ENCODE data around the gene ZNF648.

Gene ZNF648

GRCh38 chr1:182087304-182087703 lies 25.8 kb upstream of the ZNF648 start:
- H3K36me3 ChIP-seq (ENCODE audit: control insufficient read depth in 4 of 4, insufficient read depth in 4 of 4, low read length in 3 of 4), result no peaks in the 10 kb centered on the region
- H3K4me1 ChIP-seq (ENCODE audit: control extremely low read depth in 1 of 4, control insufficient read depth in 4 of 4, insufficient read depth in 4 of 4, low read length in 3 of 4), result peaks cover 0 to 19% (median 16%) of the 10 kb centered on the region in 4 experiments
- CTCF ChIA-PET, result interaction anchor here (1.0 to 3.8 kb wide), 5 partner anchors 56 to 704 kb away, joined by 3 to 29 read pairs (median 4); no protein-coding TSS in a partner anchor
- POLR2A ChIA-PET, result no interaction called here
- WGBS (ENCODE audit: insufficient coverage), result 15% methylated on average over 2 of the region's 2 CpGs
- H3K4me3 ChIP-seq (ENCODE audit: control insufficient read depth in 1 of 7, extremely low read depth in 1 of 7, insufficient read depth in 4 of 7, low read depth in 2 of 7, low read length in 6 of 7), result no peak overlapping the region
- no peaks in the 10 kb centered on the region for H3K27me3 ChIP-seq (replicated peaks in 2 of 5; ENCODE audit: control insufficient read depth in 4 of 5, insufficient read depth in 5 of 5, low read length in 4 of 5)
- no peaks in the 10 kb centered on the region for H3K9me3 ChIP-seq (ENCODE audit: control extremely low read depth in 1 of 5, control insufficient read depth in 4 of 5, insufficient read depth in 2 of 5, low read depth in 1 of 5, low read length in 4 of 5)
- DNase-seq, result peak in 2 of 3 donors; percentile 9 to 14
- no peak overlapping the region for H3K27ac ChIP-seq (ENCODE audit: insufficient read depth in 1 of 2, low read depth in 1 of 2, low read length in 2 of 2, poor library complexity in 1 of 2, severe bottlenecking in 2 of 2)

GRCh38 chr1:182086620-182087019 lies 25.1 kb upstream of the ZNF648 start:
- Histone ChIP-seq H3K9me3 (ENCODE audit: control extremely low read depth in 1 of 5, control insufficient read depth in 4 of 5, insufficient read depth in 2 of 5, low read depth in 1 of 5, low read length in 4 of 5) (no peaks in the 10 kb centered on the region), H3K4me3 (ENCODE audit: control insufficient read depth in 1 of 7, extremely low read depth in 1 of 7, insufficient read depth in 4 of 7, low read depth in 2 of 7, low read length in 6 of 7) (no peak overlapping the region), H3K4me1 (ENCODE audit: control extremely low read depth in 1 of 4, control insufficient read depth in 4 of 4, insufficient read depth in 4 of 4, low read length in 3 of 4) (peaks cover 0 to 19% (median 16%) of the 10 kb centered on the region in 4 experiments), H3K27me3 (replicated peaks in 2 of 5; ENCODE audit: control insufficient read depth in 4 of 5, insufficient read depth in 5 of 5, low read length in 4 of 5) (no peaks in the 10 kb centered on the region), H3K27ac (ENCODE audit: insufficient read depth in 1 of 2, low read depth in 1 of 2, low read length in 2 of 2, poor library complexity in 1 of 2, severe bottlenecking in 2 of 2) (no peak overlapping the region), H3K36me3 (ENCODE audit: control insufficient read depth in 4 of 4, insufficient read depth in 4 of 4, low read length in 3 of 4) (no peaks in the 10 kb centered on the region)
- no peak for DNase-seq
- CTCF ChIA-PET, result interaction anchor here (0.7 to 3.8 kb wide), 11 partner anchors 54 to 704 kb away, joined by 3 to 51 read pairs (median 4); partner anchors contain the start of gene TEDDM1
- WGBS (ENCODE audit: insufficient coverage), result 96% methylated on average over 6 of the region's 7 CpGs
- POLR2A ChIA-PET, result no interaction called here

- Histone ChIP-seq H3K27me3 (replicated peaks in 2 of 5; ENCODE audit: control insufficient read depth in 4 of 5, insufficient read depth in 5 of 5, low read length in 4 of 5) (no peaks in the 10 kb centered on the region), H3K9me3 (ENCODE audit: control extremely low read depth in 1 of 5, control insufficient read depth in 4 of 5, insufficient read depth in 2 of 5, low read depth in 1 of 5, low read length in 4 of 5) (no peaks in the 10 kb centered on the region), H3K36me3 (ENCODE audit: control insufficient read depth in 4 of 4, insufficient read depth in 4 of 4, low read length in 3 of 4) (no peaks in the 10 kb centered on the region), H3K27ac (ENCODE audit: insufficient read depth in 1 of 2, low read depth in 1 of 2, low read length in 2 of 2, poor library complexity in 1 of 2, severe bottlenecking in 2 of 2) (no peak overlapping the region), H3K4me3 (ENCODE audit: control insufficient read depth in 1 of 7, extremely low read depth in 1 of 7, insufficient read depth in 4 of 7, low read depth in 2 of 7, low read length in 6 of 7) (no peak overlapping the region), H3K4me1 (ENCODE audit: control extremely low read depth in 1 of 4, control insufficient read depth in 4 of 4, insufficient read depth in 4 of 4, low read length in 3 of 4) (peaks cover 0 to 19% (median 16%) of the 10 kb centered on the region in 4 experiments)
- ChIA-PET POLR2A (no interaction called here), CTCF (interaction anchor here (0.6 to 3.8 kb wide), 14 partner anchors 9 to 608 kb away, joined by 3 to 51 read pairs (median 4); partner anchors contain the start of gene TEDDM1)
- DNase-seq, result no peak
- 91% methylated on average over 7 of the region's 8 CpGs for WGBS (ENCODE audit: insufficient coverage)
Measured at GRCh38 chr1:182086136-182086535, 24.6 kb upstream of the ZNF648 start.

GRCh38 chr1:182085726-182086125 lies 24.2 kb upstream of the ZNF648 start:
- no peak overlapping the region for H3K4me3 ChIP-seq (ENCODE audit: control insufficient read depth in 1 of 7, extremely low read depth in 1 of 7, insufficient read depth in 4 of 7, low read depth in 2 of 7, low read length in 6 of 7)
- H3K27ac ChIP-seq (ENCODE audit: insufficient read depth in 1 of 2, low read depth in 1 of 2, low read length in 2 of 2, poor library complexity in 1 of 2, severe bottlenecking in 2 of 2), result no peak overlapping the region
- H3K9me3 ChIP-seq (ENCODE audit: control extremely low read depth in 1 of 5, control insufficient read depth in 4 of 5, insufficient read depth in 2 of 5, low read depth in 1 of 5, low read length in 4 of 5), result no peaks in the 10 kb centered on the region
- 96% methylated on average over 5 of the region's 6 CpGs for WGBS (ENCODE audit: insufficient coverage)
- H3K4me1 ChIP-seq (ENCODE audit: control extremely low read depth in 1 of 4, control insufficient read depth in 4 of 4, insufficient read depth in 4 of 4, low read length in 3 of 4), result peaks cover 0 to 19% (median 16%) of the 10 kb centered on the region in 4 experiments
- DNase-seq, result no peak
- ChIA-PET CTCF (interaction anchor here (0.6 to 3.8 kb wide), 18 partner anchors 9 to 700 kb away, joined by 3 to 51 read pairs (median 4); partner anchors contain the start of genes GLUL and TEDDM1), POLR2A (interaction anchor here (0.5 to 0.9 kb wide), 2 partner anchors 311 to 316 kb away, joined by 3 to 6 read pairs; no protein-coding TSS in a partner anchor)
- H3K36me3 ChIP-seq (ENCODE audit: control insufficient read depth in 4 of 4, insufficient read depth in 4 of 4, low read length in 3 of 4), result no peaks in the 10 kb centered on the region
- H3K27me3 ChIP-seq (replicated peaks in 2 of 5; ENCODE audit: control insufficient read depth in 4 of 5, insufficient read depth in 5 of 5, low read length in 4 of 5), result no peaks in the 10 kb centered on the region

- Histone ChIP-seq H3K27ac (ENCODE audit: insufficient read depth in 1 of 2, low read depth in 1 of 2, low read length in 2 of 2, poor library complexity in 1 of 2, severe bottlenecking in 2 of 2) (no peak overlapping the region), H3K4me3 (ENCODE audit: control insufficient read depth in 1 of 7, extremely low read depth in 1 of 7, insufficient read depth in 4 of 7, low read depth in 2 of 7, low read length in 6 of 7) (peak overlapping the region in 3 of 7 experiments; percentile 29 to 49 (median 48)), H3K9me3 (ENCODE audit: control extremely low read depth in 1 of 5, control insufficient read depth in 4 of 5, insufficient read depth in 2 of 5, low read depth in 1 of 5, low read length in 4 of 5) (no peaks in the 10 kb centered on the region), H3K4me1 (ENCODE audit: control extremely low read depth in 1 of 4, control insufficient read depth in 4 of 4, insufficient read depth in 4 of 4, low read length in 3 of 4) (peaks cover 0 to 19% (median 16%) of the 10 kb centered on the region in 4 experiments), H3K27me3 (replicated peaks in 2 of 5; ENCODE audit: control insufficient read depth in 4 of 5, insufficient read depth in 5 of 5, low read length in 4 of 5) (no peaks in the 10 kb centered on the region), H3K36me3 (ENCODE audit: control insufficient read depth in 4 of 4, insufficient read depth in 4 of 4, low read length in 3 of 4) (no peaks in the 10 kb centered on the region)
- 4% methylated on average over 7 of the region's 8 CpGs for WGBS (ENCODE audit: insufficient coverage)
- DNase-seq, result peak; percentile 78 to 89 (median 85)
- ChIA-PET CTCF (interaction anchor here (0.7 to 3.8 kb wide), 25 partner anchors 11 to 701 kb away, joined by 3 to 51 read pairs (median 4); partner anchors contain the start of genes GLUL and TEDDM1), POLR2A (interaction anchor here (0.9 kb wide), 1 partner anchor 312 kb away, joined by 3 read pairs; no protein-coding TSS in a partner anchor)
Measured at GRCh38 chr1:182084487-182085316, 23.2 kb upstream of the ZNF648 start.

- H3K4me3 ChIP-seq (ENCODE audit: control insufficient read depth in 1 of 7, extremely low read depth in 1 of 7, insufficient read depth in 4 of 7, low read depth in 2 of 7, low read length in 6 of 7), result no peak overlapping the region
- no peaks in the 10 kb centered on the region for H3K36me3 ChIP-seq (ENCODE audit: control insufficient read depth in 4 of 4, insufficient read depth in 4 of 4, low read length in 3 of 4)
- no peak overlapping the region for H3K27ac ChIP-seq (ENCODE audit: insufficient read depth in 1 of 2, low read depth in 1 of 2, low read length in 2 of 2, poor library complexity in 1 of 2, severe bottlenecking in 2 of 2)
- no peaks in the 10 kb centered on the region for H3K27me3 ChIP-seq (replicated peaks in 2 of 5; ENCODE audit: control insufficient read depth in 4 of 5, insufficient read depth in 5 of 5, low read length in 4 of 5)
- H3K9me3 ChIP-seq (ENCODE audit: control extremely low read depth in 1 of 5, control insufficient read depth in 4 of 5, insufficient read depth in 2 of 5, low read depth in 1 of 5, low read length in 4 of 5), result no peaks in the 10 kb centered on the region
- CTCF ChIA-PET, result interaction anchor here (1.5 to 3.8 kb wide), 10 partner anchors 12 to 699 kb away, joined by 3 to 51 read pairs (median 4); partner anchors contain the start of gene TEDDM1
- 44% methylated on average over 3 of the region's 3 CpGs for WGBS (ENCODE audit: insufficient coverage)
- DNase-seq, result no peak
- H3K4me1 ChIP-seq (ENCODE audit: control extremely low read depth in 1 of 4, control insufficient read depth in 4 of 4, insufficient read depth in 4 of 4, low read length in 3 of 4), result peaks cover 0 to 19% (median 16%) of the 10 kb centered on the region in 4 experiments
- POLR2A ChIA-PET, result no interaction called here
Measured at GRCh38 chr1:182083851-182084486, 22.5 kb upstream of the ZNF648 start.
